ENCODE results near the gene ANKLE2. TPM values are rescaled to one million over a fixed set of nuclear protein-coding genes. Genes with fewer than 3 reads are reported as not detected.

The ANKLE2 gene
- total RNA-seq, 2 donors from 2014 or later, result 31.1 to 82.4 TPM

- peaks cover 15 to 23% of the 10 kb centered on the region in 2 donors for H3K36me3 ChIP-seq
- TF ChIP-seq CTCF (IDR thresholded peaks at IDR 0.05), result no peak
- no peak for TF ChIP-seq POLR2AphosphoS5 (IDR thresholded peaks at IDR 0.05)
- no peak for TF ChIP-seq POLR2A (IDR thresholded peaks at IDR 0.05)
- no peaks in the 10 kb centered on the region for H3K27me3 ChIP-seq (replicated peaks; ENCODE audit: insufficient read depth)
- no peaks in the 10 kb centered on the region for H3K9me3 ChIP-seq
- no peak overlapping the region for H3K27ac ChIP-seq
- WGBS, result 63% methylated on average over 10 of the region's 10 CpGs
- no peaks in the 10 kb centered on the region for H3K4me1 ChIP-seq (replicated peaks)
- intact Hi-C loops (cut with DNase I), result no loop called here
- DNase-seq (ENCODE audit: low spot score), result no peak
- H3K4me3 ChIP-seq, result no peak overlapping the region
Measured at GRCh38 chr12:132734206-132734605, 27.4 kb downstream of the ANKLE2 start.

GRCh38 chr12:132731574-132731973 is 30.1 kb downstream of the ANKLE2 start:
- TF ChIP-seq POLR2AphosphoS5 (IDR thresholded peaks at IDR 0.05) (no peak), POLR2A (IDR thresholded peaks at IDR 0.05) (no peak), CTCF (IDR thresholded peaks at IDR 0.05) (no peak)
- H3K4me1 ChIP-seq (replicated peaks), result no peaks in the 10 kb centered on the region
- H3K27me3 ChIP-seq (replicated peaks; ENCODE audit: insufficient read depth), result no peaks in the 10 kb centered on the region
- intact Hi-C loops (cut with DNase I), result no loop called here
- no peaks in the 10 kb centered on the region for H3K9me3 ChIP-seq
- H3K36me3 ChIP-seq, result peaks cover 24 to 38% of the 10 kb centered on the region in 2 donors
- DNase-seq (ENCODE audit: low spot score), result no peak
- H3K4me3 ChIP-seq, result no peak overlapping the region
- H3K27ac ChIP-seq, result no peak overlapping the region
- WGBS, result 90% methylated on average over 17 of the region's 17 CpGs

GRCh38 chr12:132730353-132730752 is 31.3 kb downstream of the ANKLE2 start:
- DNase-seq (ENCODE audit: low spot score), result no peak
- H3K9me3 ChIP-seq, result no peaks in the 10 kb centered on the region
- TF ChIP-seq CTCF (IDR thresholded peaks at IDR 0.05) (no peak), POLR2A (IDR thresholded peaks at IDR 0.05) (no peak), POLR2AphosphoS5 (IDR thresholded peaks at IDR 0.05) (no peak)
- intact Hi-C loops (cut with DNase I), result no loop called here
- H3K36me3 ChIP-seq, result peaks cover 25 to 33% of the 10 kb centered on the region in 2 donors
- no peak overlapping the region for H3K4me3 ChIP-seq
- H3K27me3 ChIP-seq (replicated peaks; ENCODE audit: insufficient read depth), result no peaks in the 10 kb centered on the region
- 94% methylated on average over 11 of the region's 11 CpGs for WGBS
- no peak overlapping the region for H3K27ac ChIP-seq
- H3K4me1 ChIP-seq (replicated peaks), result no peaks in the 10 kb centered on the region

GRCh38 chr12:132729541-132730320 is 31.9 kb downstream of the ANKLE2 start:
- Histone ChIP-seq H3K36me3 (peaks cover 25 to 37% of the 10 kb centered on the region in 2 donors), H3K4me3 (no peak overlapping the region), H3K4me1 (replicated peaks) (no peaks in the 10 kb centered on the region), H3K9me3 (no peaks in the 10 kb centered on the region), H3K27ac (no peak overlapping the region), H3K27me3 (replicated peaks; ENCODE audit: insufficient read depth) (no peaks in the 10 kb centered on the region)
- TF ChIP-seq POLR2A (IDR thresholded peaks at IDR 0.05) (no peak), POLR2AphosphoS5 (IDR thresholded peaks at IDR 0.05) (no peak), CTCF (IDR thresholded peaks at IDR 0.05) (no peak)
- intact Hi-C loops (cut with DNase I), result no loop called here
- no peak for DNase-seq (ENCODE audit: low spot score)
- WGBS, result 91% methylated on average over 24 of the region's 24 CpGs

- DNase-seq (ENCODE audit: low spot score), result no peak
- Histone ChIP-seq H3K4me3 (no peak overlapping the region), H3K4me1 (replicated peaks) (no peaks in the 10 kb centered on the region), H3K27ac (no peak overlapping the region), H3K27me3 (replicated peaks; ENCODE audit: insufficient read depth) (no peaks in the 10 kb centered on the region), H3K36me3 (peaks cover 18 to 41% of the 10 kb centered on the region in 2 donors), H3K9me3 (no peaks in the 10 kb centered on the region)
- WGBS, result 92% methylated on average over 7 of the region's 7 CpGs
- intact Hi-C loops (cut with DNase I), result no loop called here
- TF ChIP-seq CTCF (IDR thresholded peaks at IDR 0.05) (no peak), POLR2AphosphoS5 (IDR thresholded peaks at IDR 0.05) (no peak), POLR2A (IDR thresholded peaks at IDR 0.05) (no peak)
Measured at GRCh38 chr12:132728502-132728901, 33.1 kb downstream of the ANKLE2 start.
